IPS-11a (cell line): Measurements from ENCODE around the gene MYEF2.

Source experiments
- H3K4me3 ChIP-seq: one replicate; pipeline ENCODE4 v1.5.1; 2013; ENCODE audit warnings: low read depth, low read length, control low read depth

Gene MYEF2, protein sequence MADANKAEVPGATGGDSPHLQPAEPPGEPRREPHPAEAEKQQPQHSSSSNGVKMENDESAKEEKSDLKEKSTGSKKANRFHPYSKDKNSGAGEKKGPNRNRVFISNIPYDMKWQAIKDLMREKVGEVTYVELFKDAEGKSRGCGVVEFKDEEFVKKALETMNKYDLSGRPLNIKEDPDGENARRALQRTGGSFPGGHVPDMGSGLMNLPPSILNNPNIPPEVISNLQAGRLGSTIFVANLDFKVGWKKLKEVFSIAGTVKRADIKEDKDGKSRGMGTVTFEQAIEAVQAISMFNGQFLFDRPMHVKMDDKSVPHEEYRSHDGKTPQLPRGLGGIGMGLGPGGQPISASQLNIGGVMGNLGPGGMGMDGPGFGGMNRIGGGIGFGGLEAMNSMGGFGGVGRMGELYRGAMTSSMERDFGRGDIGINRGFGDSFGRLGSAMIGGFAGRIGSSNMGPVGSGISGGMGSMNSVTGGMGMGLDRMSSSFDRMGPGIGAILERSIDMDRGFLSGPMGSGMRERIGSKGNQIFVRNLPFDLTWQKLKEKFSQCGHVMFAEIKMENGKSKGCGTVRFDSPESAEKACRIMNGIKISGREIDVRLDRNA

DNA sequence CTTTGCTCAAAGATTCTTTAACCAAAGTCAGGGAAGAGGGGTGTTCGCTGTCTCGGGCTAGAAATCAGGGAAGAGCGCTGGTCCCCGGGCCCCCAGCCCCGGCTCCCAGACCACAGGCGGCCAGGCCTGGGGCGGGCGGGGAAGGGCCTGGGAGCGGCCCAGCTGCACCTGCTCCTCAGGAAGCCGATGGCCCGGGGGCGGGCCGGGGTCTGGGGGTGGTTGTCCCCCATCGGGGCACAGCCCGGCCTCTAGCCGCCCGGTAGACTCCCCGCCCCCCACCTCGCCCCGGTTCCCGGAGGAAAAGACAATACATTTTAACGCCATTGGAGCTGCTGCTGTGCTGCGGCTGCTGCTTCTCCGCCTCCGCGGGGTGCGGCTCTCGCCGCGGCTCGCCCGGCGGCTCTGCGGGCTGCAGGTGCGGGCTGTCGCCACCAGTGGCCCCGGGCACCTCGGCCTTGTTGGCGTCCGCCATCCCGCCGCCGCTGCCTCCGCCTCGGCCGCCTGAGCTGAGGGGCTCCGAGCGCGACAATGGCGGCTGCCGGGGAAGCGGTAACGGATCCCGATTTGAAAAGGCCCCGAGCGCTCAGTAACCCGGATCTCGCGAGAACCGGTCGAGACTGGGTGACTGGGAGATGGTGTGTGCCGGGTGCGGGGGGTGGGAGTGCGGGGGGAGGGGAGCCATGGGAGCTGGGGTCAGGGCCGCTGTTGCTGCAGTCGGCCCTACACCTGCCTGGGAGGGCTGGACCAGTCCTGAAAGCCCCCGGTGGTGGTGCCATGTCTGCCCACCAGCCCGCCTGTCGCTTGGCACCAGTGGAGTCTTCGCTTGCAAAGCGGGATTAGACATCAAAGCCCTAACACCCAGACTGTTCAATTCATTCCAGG lies at the start of gene MYEF2:
Gene MYEF2 (minus strand): TSS at position 530 of the 882 bp plus-strand sequence. CDS start 58 bp downstream, at position 472.
- peak within 1 kb of the TSS; percentile 68 for H3K4me3 ChIP-seq

DNA sequence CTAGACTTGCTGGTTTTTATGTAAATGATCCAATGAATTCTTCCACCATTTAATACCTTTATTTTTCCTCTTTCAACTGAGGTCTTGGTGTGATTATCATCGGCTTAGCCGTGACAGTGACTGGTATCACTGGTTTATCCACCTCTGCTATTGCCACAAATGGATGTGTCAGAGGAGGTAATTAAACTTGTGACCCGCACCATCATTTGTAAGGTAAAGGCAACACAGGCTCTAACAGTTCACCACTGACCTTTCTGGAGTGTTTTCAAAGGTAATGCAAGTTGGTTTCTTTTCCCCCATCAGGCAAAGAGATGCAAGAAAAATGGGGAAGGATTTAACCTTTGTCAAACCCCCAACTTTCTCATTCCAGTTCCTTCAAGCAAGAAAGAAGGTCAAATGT lies 47.7 kb upstream of the MYEF2 start:
- H3K4me3 ChIP-seq: no peak overlapping the region

DNA sequence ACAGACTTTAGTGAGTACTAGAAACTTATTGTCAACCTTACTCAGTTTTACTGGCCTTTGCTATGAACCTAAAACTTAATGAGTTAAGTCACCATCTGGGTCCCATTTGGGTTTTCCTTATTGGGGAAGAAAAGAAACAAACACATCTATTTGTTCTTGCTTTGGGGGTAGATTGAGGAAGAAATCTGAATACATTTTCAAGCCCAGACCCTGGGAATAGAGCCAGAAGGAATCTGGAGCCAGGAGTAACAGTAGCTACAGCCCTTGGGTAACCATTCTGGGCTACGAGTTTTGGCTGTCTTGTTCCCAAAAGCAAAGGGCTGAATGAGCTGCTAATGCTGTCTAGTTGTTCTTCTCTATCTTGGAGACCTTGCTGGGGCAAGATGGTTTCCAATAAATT lies 44.5 kb upstream of the MYEF2 start:
- H3K4me3 ChIP-seq: no peak overlapping the region

DNA sequence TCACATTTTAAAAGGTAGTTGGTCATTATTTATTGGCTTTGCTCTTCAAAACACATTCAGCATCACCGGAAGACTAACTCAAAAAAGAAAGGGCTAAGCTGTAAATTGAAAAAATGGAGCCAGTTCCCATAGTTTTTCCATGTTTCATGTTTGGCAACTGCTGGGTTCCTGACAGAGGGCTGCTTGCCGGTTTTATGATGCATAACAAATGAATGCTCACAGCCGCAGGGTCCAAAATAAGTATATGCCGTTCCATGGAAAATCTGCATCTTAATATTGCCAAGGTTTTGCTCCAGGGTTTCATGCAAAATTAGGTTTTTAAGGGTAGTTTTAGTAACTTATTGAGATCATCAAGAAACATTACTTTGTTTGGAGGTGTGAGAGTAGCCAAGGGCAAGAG lies 43.8 kb upstream of the MYEF2 start:
- no peak overlapping the region for H3K4me3 ChIP-seq

DNA sequence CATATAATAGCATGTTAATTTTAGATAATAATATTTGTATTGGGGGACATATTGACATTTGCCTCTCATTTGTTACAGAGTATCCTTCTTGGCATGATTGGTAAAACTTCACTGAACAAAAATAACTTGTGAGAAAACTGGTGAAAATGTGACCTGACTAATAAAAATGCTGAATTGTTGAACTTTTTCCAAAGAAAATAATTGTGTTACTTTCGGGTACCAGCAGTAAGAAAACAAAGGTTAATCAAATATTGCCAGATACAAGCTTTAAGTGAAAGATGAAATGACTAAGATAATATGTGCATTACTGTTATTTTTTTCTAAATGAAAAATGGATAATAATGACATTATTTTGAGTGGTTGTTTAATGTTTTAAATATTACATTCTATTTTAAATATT lies 43.2 kb upstream of the MYEF2 start:
- no peak overlapping the region for H3K4me3 ChIP-seq

DNA sequence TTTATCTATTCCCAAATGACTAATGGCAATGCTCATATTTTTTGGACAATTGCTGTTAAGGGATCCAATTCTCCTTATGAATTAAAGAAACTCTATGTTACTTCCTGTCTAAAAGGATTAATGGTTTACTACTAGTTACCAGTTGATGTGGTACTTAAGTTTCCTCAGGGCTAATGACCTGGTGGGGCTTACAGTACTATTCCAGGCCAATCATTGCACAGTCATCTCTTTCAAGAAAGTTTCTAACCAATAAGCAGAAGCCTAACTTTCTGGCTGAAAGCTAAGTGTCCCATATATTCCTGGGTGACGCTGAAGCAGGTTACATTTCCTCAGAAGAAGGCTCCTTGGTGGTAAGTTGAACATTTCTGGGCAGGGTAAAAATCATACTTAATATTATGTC lies 27.9 kb upstream of the MYEF2 start, which contains the start of gene SLC12A1:
Gene SLC12A1 (plus strand): TSS at position 322 of the 400 bp plus-strand sequence. CDS start 1,418 bp downstream, outside the sequence.
- H3K4me3 ChIP-seq: no peak within 1 kb of the TSS

DNA sequence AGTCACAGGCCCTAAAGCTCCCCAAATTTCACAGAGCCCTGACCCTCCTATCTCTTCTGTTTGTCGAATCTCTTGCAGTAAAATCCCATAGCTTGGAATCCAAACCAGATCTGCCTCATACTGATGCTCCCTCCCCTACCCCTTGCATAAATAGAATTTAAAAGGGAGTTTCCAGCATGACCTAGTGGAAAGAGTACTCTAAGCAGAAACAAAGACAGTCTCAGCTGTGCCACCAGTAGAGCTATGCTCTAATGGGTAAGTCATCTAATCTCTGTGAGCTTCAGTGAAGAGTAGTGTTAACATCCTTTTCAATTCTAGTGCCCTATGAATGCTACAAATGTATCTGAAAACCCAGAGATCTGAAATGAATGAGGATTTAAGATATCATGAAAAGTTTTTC lies 24.0 kb upstream of the MYEF2 start:
- no peak overlapping the region for H3K4me3 ChIP-seq

DNA sequence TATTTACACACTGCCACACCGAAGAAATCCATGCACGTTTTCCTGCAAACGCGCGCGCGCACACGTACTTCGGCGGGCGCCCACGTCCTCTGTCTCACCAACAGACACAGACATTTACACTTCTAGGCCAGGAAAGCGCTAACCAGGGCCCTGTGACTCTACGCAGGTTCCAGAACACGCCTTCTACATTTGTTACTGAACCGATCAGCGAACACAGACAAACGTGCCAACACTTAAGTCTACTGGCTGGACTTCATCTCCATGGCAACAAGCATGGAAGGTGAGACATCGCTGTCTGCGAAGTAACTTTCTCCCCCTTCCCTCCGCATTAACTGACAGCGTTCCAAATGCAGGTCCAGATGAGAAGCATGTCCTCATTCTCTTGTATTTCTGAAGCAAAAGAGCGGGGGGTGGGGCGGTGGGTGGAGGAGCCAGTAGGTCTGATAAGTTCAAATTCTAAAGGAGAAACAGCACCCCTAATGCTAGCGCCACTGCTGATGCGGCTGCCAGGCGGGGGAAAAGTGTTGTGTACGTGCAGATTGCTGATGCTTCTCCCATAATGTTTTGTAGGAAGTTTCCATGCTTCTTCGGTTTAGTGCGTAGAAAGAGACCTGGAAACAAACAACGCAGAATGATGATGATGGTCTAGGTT lies 13.6 kb upstream of the MYEF2 start, which contains the start of gene CTXN2:
Gene CTXN2 (plus strand): TSS at position 92 of the 652 bp plus-strand sequence. CDS start 9,636 bp downstream, outside the sequence.
- peak within 1 kb of the TSS; percentile 47 for H3K4me3 ChIP-seq

DNA sequence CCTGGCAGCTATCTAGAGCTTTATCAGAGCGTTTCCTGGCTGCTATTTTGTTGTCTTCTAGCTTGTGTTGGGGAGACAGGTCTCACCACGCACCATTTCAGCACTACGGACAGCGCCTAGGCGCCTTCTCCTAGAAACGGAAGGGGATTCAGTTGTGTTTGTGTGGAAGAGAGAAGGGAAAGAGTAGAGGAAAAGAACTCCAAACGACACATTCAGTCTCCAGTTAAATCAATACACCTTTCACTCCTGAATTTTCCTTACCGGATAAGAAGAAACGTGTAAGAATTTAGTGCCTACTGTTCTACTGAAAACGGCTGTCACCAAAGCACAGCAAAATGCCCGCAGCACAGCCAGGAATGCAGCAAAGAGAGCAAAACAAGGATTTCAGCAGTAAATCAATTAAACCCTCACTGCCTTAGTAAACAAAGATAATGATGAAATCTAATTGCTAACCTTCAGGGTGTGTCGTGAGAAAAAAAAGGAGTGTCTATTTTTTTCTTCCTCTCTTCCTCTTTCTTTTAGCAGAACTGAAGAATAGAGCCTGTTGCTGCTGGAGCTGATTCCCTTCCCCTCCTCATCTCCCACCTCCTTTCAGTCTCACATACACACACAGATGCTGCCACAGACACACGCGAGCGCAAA lies 13.0 kb upstream of the MYEF2 start:
- H3K4me3 ChIP-seq: peak overlapping the region; percentile 47

DNA sequence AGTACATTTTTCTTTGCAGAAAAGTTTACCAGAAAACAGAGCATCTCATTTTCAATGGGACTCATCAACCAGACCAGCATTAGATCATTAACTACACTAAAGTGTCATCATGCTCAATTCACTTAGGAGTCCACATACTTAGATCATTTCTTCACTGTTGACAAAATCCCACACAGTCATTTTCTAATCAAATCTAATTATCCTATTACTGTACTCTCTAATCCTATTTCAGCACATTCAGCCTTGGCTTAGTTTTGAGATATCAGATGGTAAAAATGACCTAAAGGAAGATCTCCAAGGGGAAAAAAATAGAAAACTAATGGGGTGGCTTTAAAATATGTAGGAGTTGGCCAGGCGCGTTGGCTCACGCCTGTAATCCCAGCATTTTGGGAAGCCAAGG lies 8.2 kb upstream of the MYEF2 start:
- H3K4me3 ChIP-seq: no peak overlapping the region

DNA sequence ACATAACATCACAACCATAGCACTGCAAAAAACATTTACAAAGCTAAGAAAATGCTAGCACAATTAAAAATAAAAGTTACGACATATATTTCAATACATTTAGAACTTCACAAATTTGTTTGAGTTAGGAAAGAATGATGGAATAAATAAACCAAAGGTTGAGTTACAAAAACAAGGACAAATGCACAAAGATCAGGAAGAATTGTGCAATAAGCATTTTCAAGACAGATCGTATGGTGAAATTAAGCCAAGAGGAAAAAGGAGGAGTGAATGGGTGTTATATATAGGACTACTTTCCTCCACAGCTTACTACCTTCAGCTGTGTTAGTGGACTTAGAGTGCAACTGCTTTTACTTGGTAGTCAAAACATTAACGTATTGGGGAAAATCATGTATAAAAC lies 7.4 kb upstream of the MYEF2 start:
- H3K4me3 ChIP-seq: no peak overlapping the region

DNA sequence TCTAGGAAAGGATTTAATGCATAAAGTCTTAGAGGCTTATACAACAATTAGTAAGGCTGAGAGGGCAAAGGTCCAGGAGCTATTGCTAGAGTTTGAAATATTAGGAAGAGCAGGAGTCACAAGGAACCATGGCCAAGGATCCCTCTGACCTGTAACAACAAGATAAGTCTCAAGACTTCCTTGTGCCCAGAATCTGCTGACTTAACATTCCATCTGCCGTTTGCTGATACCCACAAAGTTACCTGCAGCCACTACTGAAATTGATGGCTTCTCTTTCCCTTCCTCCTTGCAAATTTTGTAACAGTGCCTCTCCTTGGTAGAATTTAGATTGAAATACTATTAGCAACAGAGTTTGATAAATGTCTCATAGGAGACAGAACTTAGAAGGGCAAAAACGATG lies 4.7 kb upstream of the MYEF2 start:
- no peak overlapping the region for H3K4me3 ChIP-seq

DNA sequence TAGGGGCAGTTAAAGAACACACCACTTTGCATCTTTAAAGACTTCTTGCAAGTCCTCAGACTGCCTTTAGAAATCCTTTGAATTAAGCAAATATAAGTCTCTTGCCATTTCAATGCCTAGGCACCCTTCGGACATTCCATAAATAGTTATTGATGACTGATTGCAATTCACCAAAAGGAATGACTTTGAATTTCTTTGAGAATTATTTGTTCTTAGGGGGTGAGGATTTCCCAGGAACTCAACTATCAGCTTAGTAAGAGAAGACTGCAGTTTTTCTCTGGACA lies 495 bp upstream of the MYEF2 start:
- H3K4me3 ChIP-seq: peak overlapping the region; percentile 42

DNA sequence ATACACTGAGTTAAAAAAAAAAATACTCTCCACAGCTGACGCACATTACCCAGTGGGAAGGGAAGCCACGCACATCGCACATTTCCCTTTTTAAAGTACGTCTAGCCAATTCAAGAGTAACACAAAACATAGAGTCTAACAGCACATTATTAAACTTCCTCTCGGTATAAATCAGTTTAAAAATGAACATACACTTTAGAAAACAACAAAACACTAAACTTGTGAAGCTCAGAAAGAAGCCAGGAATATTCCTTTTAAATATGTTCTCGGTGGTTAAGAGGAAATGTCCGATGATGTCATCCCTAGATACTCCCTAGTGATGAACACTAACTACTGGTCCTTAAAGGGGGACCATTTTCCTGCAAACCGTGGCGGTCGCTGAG lies 721 bp downstream of the MYEF2 start:
- peak overlapping the region; percentile 68 for H3K4me3 ChIP-seq

DNA sequence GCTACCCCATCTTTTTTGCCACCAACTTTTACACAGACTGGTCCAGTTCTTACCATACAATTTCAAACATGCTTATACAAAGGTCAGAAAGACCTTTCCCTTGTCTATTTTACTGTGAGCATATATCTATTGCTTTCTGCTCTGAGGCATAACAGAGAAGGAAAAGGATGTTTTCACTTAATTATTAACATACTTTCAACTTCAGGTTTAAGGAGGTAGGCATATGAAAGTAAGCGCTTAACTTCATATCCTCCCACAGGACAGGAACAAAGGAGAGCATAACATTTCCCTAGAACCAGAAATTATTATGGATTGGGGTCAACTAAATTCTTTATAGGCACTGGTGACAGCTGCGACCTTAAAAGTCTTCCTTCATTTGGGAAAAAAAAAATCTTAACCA lies 1.1 kb downstream of the MYEF2 start:
- peak overlapping the region; percentile 68 for H3K4me3 ChIP-seq

DNA sequence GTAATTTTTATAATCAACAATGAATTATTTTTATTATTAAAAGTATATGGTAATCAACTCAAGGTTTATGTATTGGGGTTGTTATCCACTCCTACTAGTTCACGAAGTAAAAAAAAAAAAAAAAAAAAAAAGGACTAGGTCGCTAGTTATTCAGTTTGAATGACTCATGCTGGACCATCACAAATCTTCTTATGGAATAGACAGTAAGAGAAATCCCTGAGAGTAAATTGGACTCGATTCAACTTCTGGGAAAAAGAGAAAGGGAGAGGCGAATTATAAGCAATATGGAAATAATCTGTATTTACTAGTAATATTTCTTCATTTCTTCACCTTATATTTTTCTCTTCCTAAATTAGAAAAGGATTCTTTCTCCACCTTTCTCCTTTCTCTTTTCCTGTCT lies 2.0 kb downstream of the MYEF2 start:
- no peak overlapping the region for H3K4me3 ChIP-seq

DNA sequence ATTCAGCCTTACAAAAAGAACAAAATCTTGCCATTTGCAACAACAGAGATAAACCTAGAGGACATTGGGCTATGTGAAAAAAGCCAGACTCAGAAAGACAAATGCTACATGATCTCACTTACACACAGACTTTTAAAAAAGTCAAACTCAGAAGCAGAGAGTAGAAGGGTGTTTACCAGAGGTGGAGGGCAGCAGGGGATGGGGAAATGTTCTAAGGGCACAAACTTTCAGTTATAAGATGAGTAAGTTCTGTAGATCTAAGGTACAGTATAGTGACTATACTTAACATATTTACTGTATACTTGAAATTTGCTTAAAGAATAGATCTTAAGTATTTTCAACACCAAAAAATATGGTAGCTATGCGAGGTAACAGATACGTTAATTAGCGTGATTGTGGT lies 3.0 kb downstream of the MYEF2 start:
- H3K4me3 ChIP-seq: no peak overlapping the region

DNA sequence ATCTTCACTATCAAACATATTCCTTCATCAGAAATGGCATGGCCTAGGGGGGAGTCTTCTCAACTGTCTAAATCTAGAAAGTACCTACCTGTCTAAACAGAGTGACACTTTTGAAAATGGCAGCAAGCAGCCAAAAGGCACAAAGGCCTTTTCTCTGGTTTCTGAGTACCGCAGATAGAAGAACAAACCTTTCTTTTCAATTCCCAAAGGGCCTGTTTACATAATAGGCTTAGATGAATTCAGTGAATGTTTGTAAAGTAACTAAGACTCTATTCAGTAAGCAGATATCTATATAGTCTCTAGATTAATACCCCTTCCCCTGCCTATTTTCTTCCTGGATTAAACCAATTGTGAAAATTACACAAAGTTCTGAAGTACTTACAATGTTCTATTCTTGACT lies 7.1 kb downstream of the MYEF2 start:
- no peak overlapping the region for H3K4me3 ChIP-seq

DNA sequence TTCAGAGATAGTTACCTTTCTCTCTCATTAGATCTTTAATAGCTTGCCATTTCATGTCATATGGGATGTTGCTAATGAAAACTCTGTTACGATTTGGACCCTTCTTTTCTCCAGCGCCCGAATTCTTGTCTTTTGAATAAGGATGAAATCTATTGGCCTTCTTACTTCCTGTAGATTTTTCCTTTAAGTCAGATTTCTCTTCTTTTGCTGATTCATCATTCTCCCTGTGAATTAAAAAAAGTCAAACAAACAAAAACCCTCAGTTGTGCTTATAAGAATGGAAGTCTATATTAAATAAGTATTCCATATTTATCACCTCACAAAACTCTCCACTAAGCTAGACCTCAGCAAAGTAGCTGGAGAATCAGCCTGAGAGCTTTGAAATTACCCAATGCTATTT lies 9.5 kb downstream of the MYEF2 start:
- no peak overlapping the region for H3K4me3 ChIP-seq

DNA sequence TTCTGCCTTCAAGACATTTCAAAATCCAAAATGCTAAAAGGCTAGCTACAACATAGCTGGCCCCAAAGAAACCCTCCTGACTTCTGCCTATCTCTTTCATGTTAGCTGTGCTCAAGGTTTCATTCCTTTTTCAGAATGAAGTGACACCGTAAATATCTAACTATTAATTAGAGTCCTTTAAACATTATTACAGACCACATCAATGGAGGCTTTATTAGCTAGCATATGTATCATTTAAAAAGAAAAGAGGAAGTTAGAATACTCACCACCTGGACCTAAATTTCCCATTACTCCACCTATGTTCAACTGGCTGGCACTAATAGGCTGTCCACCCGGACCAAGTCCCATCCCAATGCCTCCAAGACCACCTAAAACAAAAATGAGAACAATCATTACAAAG lies 24.6 kb downstream of the MYEF2 start:
- H3K4me3 ChIP-seq: no peak overlapping the region

DNA sequence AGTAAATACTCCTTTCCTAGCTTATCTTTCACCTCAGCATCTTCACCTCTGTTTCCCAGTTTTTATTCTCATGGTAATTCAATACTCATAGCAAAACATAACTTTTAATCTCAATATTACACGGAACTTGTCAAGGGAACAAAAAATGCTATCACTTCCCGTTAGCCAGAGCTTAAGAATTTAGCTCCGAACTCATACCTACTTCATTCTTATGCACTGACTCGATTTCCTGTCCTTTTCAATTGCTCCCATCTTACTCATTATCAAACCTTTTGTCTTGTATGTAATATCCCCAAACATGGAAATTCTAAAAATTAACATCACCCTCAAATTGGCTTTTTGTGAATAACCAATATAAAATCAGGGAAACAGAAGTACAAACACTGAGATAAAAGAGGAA lies 28.2 kb downstream of the MYEF2 start:
- no peak overlapping the region for H3K4me3 ChIP-seq
